B cell (primary cell): ENCODE results near the gene LYST.

ENCODE experiments used
- CTCF ChIP-seq: fragments of 200-600 bp; IDR thresholded peaks from one replicate; pipeline ENCODE4 v1.8.0; 2022; ENCODE audit warnings: antibody characterized with exemption, mild to moderate bottlenecking
- EZH2 ChIP-seq: IDR thresholded peaks from 2 replicates; pipeline ENCODE4 v1.6.1; 2012; ENCODE audit warnings: borderline replicate concordance, low read depth, mild to moderate bottlenecking, moderate library complexity, low read length; ENCODE audit not compliant: insufficient read depth, poor library complexity, severe bottlenecking

GRCh38 chr1:235614442-235614954, 252.2 kb downstream of the LYST start:
- no peak for TF ChIP-seq CTCF
- TF ChIP-seq EZH2: no peak
